Renal pelvis (tissue), 4 donors: ENCODE results near the gene AP5S1. TPM values are rescaled to one million over a fixed set of nuclear protein-coding genes. Genes with fewer than 3 reads are reported as not detected.

ENCODE experiments used
- DNase-seq: peaks from one replicate; pipeline ENCODE4 v3.0.0-alpha.2; 2013
- polyA plus RNA-seq, 3 donors: library from polyadenylated mRNA; unstranded; fragments of 120-200 nt; gene quantifications; one replicate each; pipeline ENCODE4 v1.2.1, GENCODE V29; 2013; ENCODE audit not compliant: insufficient read length in 3 of 3

The AP5S1 gene
- polyA plus RNA-seq, 3 donors: 9.8 to 12.5 (median 12.4) TPM

DNA sequence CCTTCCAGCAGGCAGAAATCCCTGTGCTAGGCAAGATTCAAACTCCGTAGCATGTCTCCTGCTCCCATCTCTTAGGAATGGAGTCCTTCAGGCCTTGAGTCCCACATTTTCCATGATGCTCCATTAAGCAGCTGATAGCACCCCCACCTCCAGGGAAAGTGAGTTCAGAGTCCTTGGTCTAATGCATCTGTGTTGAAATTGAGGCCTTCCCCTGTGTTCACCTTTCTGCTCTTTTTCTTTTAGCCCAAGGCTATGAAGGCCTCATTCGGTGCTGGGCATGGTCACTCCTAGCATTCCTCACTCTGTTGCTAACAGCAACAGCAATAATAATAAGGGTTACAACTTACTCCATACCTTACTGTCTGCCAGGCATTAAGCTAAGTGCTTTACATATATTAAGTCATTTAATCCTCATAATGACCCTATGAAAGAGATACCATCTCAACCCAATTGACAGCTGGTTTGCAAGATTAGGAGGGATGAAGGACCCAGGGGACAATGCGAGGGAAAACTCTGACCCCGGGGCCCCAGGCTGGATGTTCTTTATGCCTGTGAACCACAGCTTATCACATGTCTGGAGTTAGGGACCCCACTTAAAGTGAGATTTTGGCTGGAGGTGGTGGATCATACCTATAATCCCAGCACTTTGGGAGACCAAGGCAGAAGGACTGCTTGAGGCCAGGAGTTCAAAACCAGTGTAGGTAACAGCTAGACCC, 51.4 kb downstream of the AP5S1 start:
- DNase-seq: no peak

DNA sequence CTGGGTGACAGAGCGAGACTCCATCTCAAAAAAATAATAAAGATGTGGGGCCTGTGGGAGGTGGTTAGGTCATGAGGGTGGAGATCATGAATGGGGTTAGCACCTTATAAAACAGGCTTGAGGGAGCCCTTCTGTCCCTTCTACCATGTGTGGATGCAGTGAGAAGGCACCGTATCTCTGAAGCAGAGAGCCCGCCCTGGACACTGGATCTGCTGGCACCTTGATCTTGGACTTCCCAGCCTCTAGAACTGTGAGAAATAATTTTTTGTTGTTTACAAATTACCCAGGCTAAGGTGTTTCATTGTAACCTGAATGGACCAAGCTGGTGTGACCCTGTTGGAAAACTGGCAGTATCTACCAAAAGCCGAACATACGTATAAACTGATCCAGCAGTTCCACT, 53.2 kb downstream of the AP5S1 start:
- DNase-seq: no peak

DNA sequence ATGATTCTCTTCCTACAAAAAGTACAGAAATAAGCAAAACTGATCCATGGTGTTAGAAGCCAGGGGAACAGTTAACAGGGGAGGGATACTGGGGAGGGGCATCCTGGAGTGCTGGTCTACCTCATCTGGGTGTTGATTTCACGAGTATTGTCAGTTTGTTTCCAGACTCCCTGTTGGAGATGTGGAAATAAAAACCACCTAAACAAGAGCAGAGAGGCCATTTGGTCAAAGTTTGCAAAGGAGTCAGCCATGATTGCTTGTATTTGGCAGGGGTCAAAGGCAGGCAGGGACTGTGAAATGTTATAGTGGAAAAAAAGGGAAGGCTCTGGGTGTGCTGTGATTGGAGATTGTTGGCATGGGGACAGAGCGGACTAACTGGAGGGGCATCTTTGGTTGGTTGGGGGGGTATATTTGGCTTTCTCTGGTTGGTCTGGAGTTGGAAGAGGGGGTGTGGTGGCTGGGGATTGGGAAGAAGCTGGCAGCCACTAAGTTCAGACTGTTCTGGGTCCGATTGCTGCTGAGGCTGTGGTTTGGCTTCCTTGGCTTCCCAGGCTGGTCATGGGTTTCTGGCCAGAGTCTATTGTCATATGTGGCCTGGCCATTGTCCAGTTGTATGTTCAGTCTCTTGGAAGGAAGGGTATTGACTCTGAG, 54.0 kb downstream of the AP5S1 start:
- no peak for DNase-seq

DNA sequence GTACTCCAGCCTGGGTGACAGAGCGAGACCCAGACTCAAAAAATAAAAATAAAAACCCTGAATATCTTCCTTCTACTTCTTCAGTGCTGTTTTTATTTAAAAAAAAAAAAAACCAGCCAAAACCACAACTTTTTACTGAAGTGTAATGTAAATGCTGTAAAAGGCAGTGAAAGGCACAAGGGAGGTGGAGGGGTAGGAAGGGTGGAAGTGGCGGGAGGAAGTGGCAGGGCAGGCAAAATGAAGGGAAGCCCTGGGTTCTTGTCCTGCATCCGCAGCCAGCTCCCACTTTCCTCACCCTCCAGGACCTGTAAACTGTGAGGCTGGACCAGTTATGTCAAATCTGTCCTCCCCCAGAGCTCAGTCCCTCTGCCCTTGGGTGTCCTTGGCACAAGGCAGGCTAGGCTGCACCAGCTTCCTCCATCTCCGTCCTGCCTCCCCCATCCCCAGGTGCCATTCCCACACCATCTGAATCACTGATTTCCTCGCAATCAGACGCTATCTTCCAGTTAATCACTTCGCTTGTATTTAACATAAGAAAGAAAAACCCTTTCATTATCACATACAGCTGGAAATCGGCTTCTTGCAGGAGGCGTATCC, 55.1 kb downstream of the AP5S1 start:
- DNase-seq: no peak

DNA sequence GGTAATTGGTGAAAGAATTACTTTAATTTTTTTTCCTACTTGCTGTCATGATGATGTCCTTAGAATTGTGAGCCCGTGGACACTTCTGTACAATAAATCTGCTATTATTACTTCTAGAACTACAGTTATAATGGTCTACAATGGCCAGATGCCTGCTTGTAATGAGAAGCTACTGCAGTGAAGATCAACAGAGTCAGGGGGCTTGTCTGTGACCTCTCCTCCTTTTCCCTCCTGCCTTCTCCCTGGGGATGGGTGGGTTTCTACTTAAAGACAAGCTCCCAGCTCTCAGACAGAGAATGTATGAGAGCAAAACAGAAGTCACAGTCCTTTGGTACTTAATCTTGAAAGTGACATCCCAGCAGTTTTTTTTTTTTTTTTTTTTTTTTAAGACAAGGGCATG, 55.7 kb downstream of the AP5S1 start:
- peak; percentile 36 for DNase-seq

DNA sequence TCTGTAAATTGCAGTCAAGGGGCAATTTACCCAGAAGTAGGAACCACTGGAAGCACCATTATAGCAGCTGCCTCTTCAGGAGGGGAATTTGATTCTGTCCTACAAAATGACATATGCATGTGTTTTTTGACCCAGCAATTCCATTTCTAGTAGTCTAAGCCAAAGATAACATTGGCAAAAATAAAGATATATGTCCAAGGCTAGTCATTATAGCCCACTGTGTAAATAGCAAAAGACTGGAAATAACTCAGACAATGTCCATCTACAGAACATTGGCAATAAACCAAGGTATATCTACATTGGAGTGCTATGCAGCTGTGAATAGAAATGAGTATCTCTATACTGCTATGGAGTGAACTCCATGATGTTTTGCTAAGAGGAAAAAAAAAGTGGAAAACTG, 56.3 kb downstream of the AP5S1 start:
- DNase-seq: no peak

Other genes starting within 250 kb of the AP5S1 start
- gene GFRA4, start 157.1 kb upstream of the AP5S1 start, polyA plus RNA-seq: under 1 TPM; 0.16 to 0.23 (median 0.21) TPM
- 10 to 100 TPM in 2 of 3 donors, 1 to 10 TPM in 1; 6.3 to 13.3 (median 11.3) TPM for gene ADAM33, start 138.5 kb upstream of the AP5S1 start, polyA plus RNA-seq
- 1 to 10 TPM in 2 of 3 donors, under 1 TPM in 1; 0.96 to 1.4 (median 1.3) TPM for gene SIGLEC1, start 107.9 kb upstream of the AP5S1 start, polyA plus RNA-seq
- 10 to 100 TPM; 11.8 to 19.1 (median 15.7) TPM for gene HSPA12B, start 87.9 kb upstream of the AP5S1 start, polyA plus RNA-seq
- 10 to 100 TPM; 22.4 to 29.3 (median 27.5) TPM for gene ADISSP, start 52.8 kb upstream of the AP5S1 start, polyA plus RNA-seq
- 1 to 10 TPM; 2.2 to 3.2 (median 2.3) TPM for gene SPEF1, start 39.1 kb upstream of the AP5S1 start, polyA plus RNA-seq
- gene CENPB, start 33.8 kb upstream of the AP5S1 start, polyA plus RNA-seq: 10 to 100 TPM; 41.5 to 49.7 (median 48.4) TPM
- 10 to 100 TPM; 40.0 to 42.0 (median 41.5) TPM for gene CDC25B, start 24.2 kb upstream of the AP5S1 start, polyA plus RNA-seq
- 10 to 100 TPM; 25.7 to 39.2 (median 33.5) TPM for gene MAVS, start 26.3 kb downstream of the AP5S1 start, polyA plus RNA-seq
- gene PANK2, start 68.8 kb downstream of the AP5S1 start, polyA plus RNA-seq: 10 to 100 TPM; 33.7 to 39.1 (median 35.9) TPM
- gene RNF24, start 195.0 kb downstream of the AP5S1 start, polyA plus RNA-seq: 10 to 100 TPM; 20.6 to 26.2 (median 20.9) TPM